CMK (cell line): Measurements from ENCODE around the gene ALOXE3.

Experiments
- DNase-seq: peaks from one replicate; pipeline ENCODE4 v3.0.0-alpha.2; 2010; ENCODE audit warnings: low read depth

Gene ALOXE3

GRCh38 chr17:8141741-8142140 lies 23.4 kb upstream of the ALOXE3 start:
- DNase-seq: no peak

- no peak for DNase-seq
These were observed 22.7 kb upstream of the ALOXE3 start for GRCh38 chr17:8141045-8141444.

GRCh38 chr17:8140065-8141029 lies 22.0 kb upstream of the ALOXE3 start:
- no peak for DNase-seq

- no peak for DNase-seq
These were observed 20.5 kb upstream of the ALOXE3 start for GRCh38 chr17:8138672-8139371.

GRCh38 chr17:8138374-8138671 lies 20.0 kb upstream of the ALOXE3 start:
- DNase-seq: no peak

GRCh38 chr17:8137645-8138373 lies 19.5 kb upstream of the ALOXE3 start:
- DNase-seq: no peak

GRCh38 chr17:8133941-8134340 lies 15.6 kb upstream of the ALOXE3 start:
- DNase-seq: no peak

GRCh38 chr17:8133399-8133798 lies 15.1 kb upstream of the ALOXE3 start:
- DNase-seq: no peak

- no peak for DNase-seq
These were observed 13.6 kb upstream of the ALOXE3 start for GRCh38 chr17:8131844-8132441.

- DNase-seq: no peak
These were observed 9.9 kb upstream of the ALOXE3 start for GRCh38 chr17:8128125-8128784.

- no peak for DNase-seq
These were observed 8.3 kb upstream of the ALOXE3 start for GRCh38 chr17:8126491-8127066.

GRCh38 chr17:8125947-8126490 lies 7.7 kb upstream of the ALOXE3 start:
- no peak for DNase-seq

GRCh38 chr17:8125154-8125946 lies 7.0 kb upstream of the ALOXE3 start:
- no peak for DNase-seq

- no peak for DNase-seq
These were observed 6.2 kb upstream of the ALOXE3 start for GRCh38 chr17:8124350-8125153.

GRCh38 chr17:8123695-8124349 lies 5.5 kb upstream of the ALOXE3 start, which contains the start of gene HES7:
HES7 (minus strand) TSS chr17:8124106; CDS start chr17:8124084, 22 bp downstream.
- DNase-seq: no peak

GRCh38 chr17:8122924-8123694 lies 4.8 kb upstream of the ALOXE3 start:
- DNase-seq: no peak

GRCh38 chr17:8122422-8122923 lies 4.2 kb upstream of the ALOXE3 start:
- no peak for DNase-seq
